Hepatocyte (in vitro differentiated cells): ENCODE measurements around the gene MCF2L2. TPM values are rescaled to one million over a fixed set of nuclear protein-coding genes. Genes with fewer than 3 reads are reported as not detected.

Source experiments
- DNase-seq: peaks from one replicate; pipeline ENCODE4 v3.0.0-alpha.2; 2016; ENCODE audit warnings: low spot score
- H2AFZ ChIP-seq: fragments of 200-600 bp; sonication (generic); 2 replicates; pipeline ENCODE4 v1.6.0; 2016; ENCODE audit warnings: antibody characterized with exemption, mild to moderate bottlenecking
- H3K27ac ChIP-seq: fragments of 200-600 bp; sonication (generic); 2 replicates; pipeline ENCODE4 v1.5.1; 2016; ENCODE audit warnings: mild to moderate bottlenecking
- H3K27me3 ChIP-seq: fragments of 200-600 bp; sonication (generic); 2 replicates; pipeline ENCODE4 v1.6.1; 2016
- H3K36me3 ChIP-seq: fragments of 200-600 bp; sonication (generic); replicated peaks from 2 replicates; pipeline ENCODE4 v1.5.1; 2016; ENCODE audit warnings: low read depth; ENCODE audit not compliant: insufficient read depth
- H3K4me1 ChIP-seq: fragments of 200-600 bp; sonication (generic); 2 replicates; pipeline ENCODE4 v1.5.1; 2016; ENCODE audit warnings: mild to moderate bottlenecking, moderate library complexity; ENCODE audit not compliant: insufficient read depth
- H3K4me2 ChIP-seq: fragments of 200-600 bp; sonication (generic); 2 replicates; pipeline ENCODE4 v1.6.0; 2016
- H3K4me3 ChIP-seq: fragments of 200-600 bp; sonication (generic); 2 replicates; pipeline ENCODE4 v1.5.1; 2016; ENCODE audit warnings: mild to moderate bottlenecking
- H3K79me2 ChIP-seq: fragments of 200-600 bp; sonication (generic); 2 replicates; pipeline ENCODE4 v1.6.0; 2017; ENCODE audit warnings: mild to moderate bottlenecking
- H3K9me2 ChIP-seq: fragments of 200-600 bp; sonication (generic); replicated peaks from 2 replicates; pipeline ENCODE4 v1.6.0; 2017; ENCODE audit warnings: mild to moderate bottlenecking; ENCODE audit not compliant: insufficient read depth
- H3K9me3 ChIP-seq: fragments of 200-600 bp; sonication (generic); 2 replicates; pipeline ENCODE4 v1.5.1; 2016; ENCODE audit warnings: low read depth, mild to moderate bottlenecking
- H4K20me1 ChIP-seq: fragments of 200-600 bp; sonication (generic); 2 replicates; pipeline ENCODE4 v1.6.0; 2016; ENCODE audit warnings: mild to moderate bottlenecking; ENCODE audit not compliant: insufficient read depth, poor library complexity, severe bottlenecking
- CTCF ChIP-seq: fragments of 200-600 bp; sonication (generic); IDR thresholded peaks from 2 replicates; pipeline ENCODE4 v1.5.1; 2016; ENCODE audit warnings: antibody characterized with exemption, mild to moderate bottlenecking; ENCODE audit not compliant: poor library complexity
- EZH2 ChIP-seq: fragments of 200-600 bp; sonication (generic); IDR thresholded peaks from 2 replicates; pipeline ENCODE4 v1.6.1; 2016; ENCODE audit warnings: antibody characterized with exemption, mild to moderate bottlenecking, borderline replicate concordance
- EZH2phosphoT487 ChIP-seq: fragments of 200-600 bp; sonication (generic); IDR thresholded peaks from one replicate; pipeline ENCODE4 v1.6.1; 2018; ENCODE audit warnings: antibody characterized with exemption, mild to moderate bottlenecking, low read depth, moderate library complexity; ENCODE audit not compliant: unreplicated experiment, severe bottlenecking
- WGBS: methylation state at CpG from one replicate; pipeline ENCODE4 v1.1.6; 2016; ENCODE audit warnings: low lambda C conversion rate; ENCODE audit errors: missing lambda C conversion rate; 5-methylcytosine and 5-hydroxymethylcytosine counted together
- polyA plus RNA-seq: library from polyadenylated mRNA; unstranded; fragments of >200 nt; fragmentation: Nextera tagmentation; extraction: Ambion mirVana; gene quantifications from 2 replicates; pipeline ENCODE4 v1.2.1, GENCODE V29; 2016
- total RNA-seq: library from RNA; depleted of rRNA; stranded (reverse); fragments of >200 nt; gene quantifications from 2 replicates; pipeline ENCODE4 v1.2.3, GENCODE V29; 2014

The MCF2L2 gene
- total and polyA plus RNA-seq, 2 experiments from 2014 or later: 0.17 to 0.63 TPM

DNA sequence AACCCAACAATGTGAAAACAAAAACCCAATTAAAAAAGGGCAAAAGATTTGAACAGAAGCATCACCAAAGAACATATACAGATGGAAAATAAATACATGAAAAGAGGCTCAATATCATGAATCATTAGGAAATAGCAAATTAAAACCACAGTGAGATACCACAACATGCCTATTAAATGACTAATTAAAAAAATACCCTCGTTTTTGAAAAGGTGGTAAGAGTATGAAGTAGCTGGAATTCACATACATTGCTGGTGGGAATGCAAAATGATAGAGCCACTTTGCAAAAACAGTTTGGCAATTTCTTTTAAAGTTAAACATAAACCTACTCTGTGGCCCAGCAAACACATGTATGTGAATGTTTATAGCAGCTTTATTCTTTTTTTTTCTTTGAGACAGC is 99.6 kb downstream of the MCF2L2 start:
- Histone ChIP-seq H3K9me2 (no peaks in the 10 kb centered on the region), H3K79me2 (no peaks in the 10 kb centered on the region), H4K20me1 (no peaks in the 10 kb centered on the region), H3K4me1 (no peaks in the 10 kb centered on the region), H3K27me3 (no peaks in the 10 kb centered on the region), H3K9me3 (no peaks in the 10 kb centered on the region), H3K27ac (no peak overlapping the region), H3K4me2 (no peak overlapping the region), H2AFZ (no peak overlapping the region), H3K36me3 (no peaks in the 10 kb centered on the region), H3K4me3 (no peak overlapping the region)
- WGBS: 71% methylated on average over 1 of the region's 1 CpG
- no peak for TF ChIP-seq EZH2phosphoT487
- no peak for TF ChIP-seq CTCF
- TF ChIP-seq EZH2: no peak
- DNase-seq: no peak

GRCh38 chr3:183328164-183328563 is 100.3 kb downstream of the MCF2L2 start:
- H3K4me1 ChIP-seq: no peaks in the 10 kb centered on the region
- 85% methylated on average over 1 of the region's 1 CpG for WGBS
- no peak for DNase-seq
- TF ChIP-seq EZH2phosphoT487 (no peak), CTCF (no peak), EZH2 (no peak)
- H3K4me2 ChIP-seq: no peak overlapping the region
- no peaks in the 10 kb centered on the region for H3K9me3 ChIP-seq
- no peaks in the 10 kb centered on the region for H4K20me1 ChIP-seq
- H3K27ac ChIP-seq: no peak overlapping the region
- no peaks in the 10 kb centered on the region for H3K79me2 ChIP-seq
- no peaks in the 10 kb centered on the region for H3K27me3 ChIP-seq
- no peaks in the 10 kb centered on the region for H3K36me3 ChIP-seq
- H2AFZ ChIP-seq: no peak overlapping the region
- no peaks in the 10 kb centered on the region for H3K9me2 ChIP-seq
- H3K4me3 ChIP-seq: no peak overlapping the region

DNA sequence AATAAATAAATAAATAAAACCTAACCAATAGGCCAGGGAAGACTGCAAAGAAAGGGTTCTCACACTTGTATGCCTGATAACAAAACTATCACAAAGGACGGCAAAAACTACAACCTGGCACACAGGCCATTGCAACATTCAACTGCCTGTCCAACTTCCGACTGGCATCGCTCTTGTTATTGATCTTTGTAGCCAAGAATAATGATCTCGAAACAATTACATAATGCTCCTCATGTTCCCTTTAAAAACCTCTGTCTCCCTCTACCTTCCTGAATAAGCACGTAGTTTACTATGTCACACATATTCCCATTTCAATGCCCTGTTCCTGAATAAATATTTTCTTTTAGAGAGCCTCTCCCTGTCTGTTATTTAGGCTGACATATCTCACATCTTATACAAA is 101.1 kb downstream of the MCF2L2 start:
- no peak for DNase-seq
- Histone ChIP-seq H2AFZ (no peak overlapping the region), H3K79me2 (no peaks in the 10 kb centered on the region), H3K4me2 (no peak overlapping the region), H3K27ac (no peak overlapping the region), H4K20me1 (no peaks in the 10 kb centered on the region), H3K9me2 (no peaks in the 10 kb centered on the region), H3K4me1 (no peaks in the 10 kb centered on the region), H3K4me3 (no peak overlapping the region), H3K36me3 (no peaks in the 10 kb centered on the region), H3K27me3 (no peaks in the 10 kb centered on the region), H3K9me3 (no peaks in the 10 kb centered on the region)
- WGBS: 84% methylated on average over 5 of the region's 5 CpGs
- TF ChIP-seq CTCF (no peak), EZH2 (no peak), EZH2phosphoT487 (no peak)

DNA sequence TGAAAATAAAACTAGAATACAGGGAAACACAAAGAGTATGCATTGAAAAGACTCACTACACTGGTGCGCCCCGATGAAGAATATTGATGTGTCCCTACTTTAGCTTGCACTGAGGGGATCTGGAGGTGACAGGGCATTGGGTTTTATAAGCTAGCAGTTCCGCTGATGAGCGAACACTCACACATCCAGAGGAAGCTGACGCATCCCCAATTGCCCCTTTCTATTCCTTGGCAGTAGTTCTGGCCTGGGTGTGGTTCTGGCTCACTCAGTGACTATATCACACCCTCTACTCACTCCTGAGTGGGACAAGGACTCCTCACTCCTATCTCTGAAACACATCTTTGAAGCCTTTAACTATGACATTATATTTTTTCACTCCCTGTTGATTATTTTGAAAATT is 104.3 kb downstream of the MCF2L2 start:
- no peak for DNase-seq
- no peaks in the 10 kb centered on the region for H3K4me1 ChIP-seq
- TF ChIP-seq EZH2phosphoT487: no peak
- TF ChIP-seq EZH2: no peak
- no peak for TF ChIP-seq CTCF
- H3K27me3 ChIP-seq: no peaks in the 10 kb centered on the region
- H3K36me3 ChIP-seq: no peaks in the 10 kb centered on the region
- no peak overlapping the region for H2AFZ ChIP-seq
- no peak overlapping the region for H3K27ac ChIP-seq
- H3K4me2 ChIP-seq: no peak overlapping the region
- H3K9me3 ChIP-seq: no peaks in the 10 kb centered on the region
- no peaks in the 10 kb centered on the region for H3K9me2 ChIP-seq
- no peaks in the 10 kb centered on the region for H3K79me2 ChIP-seq
- no peak overlapping the region for H3K4me3 ChIP-seq
- 98% methylated on average over 5 of the region's 5 CpGs for WGBS
- no peaks in the 10 kb centered on the region for H4K20me1 ChIP-seq
